GM18511 (cell line): Measurements from ENCODE around the gene HOXB9.

ENCODE experiments used
- ATAC-seq: cut with Tn5 transposase; IDR thresholded peaks from one replicate; pipeline ENCODE4 v1.9.1; 2021; ENCODE audit warnings: mild to moderate bottlenecking, moderate library complexity; ENCODE audit not compliant: unreplicated experiment

HOXB9 gene

GRCh38 chr17:48625495-48626244 is 488 bp downstream of the HOXB9 start:
- ATAC-seq = no peak

DNA sequence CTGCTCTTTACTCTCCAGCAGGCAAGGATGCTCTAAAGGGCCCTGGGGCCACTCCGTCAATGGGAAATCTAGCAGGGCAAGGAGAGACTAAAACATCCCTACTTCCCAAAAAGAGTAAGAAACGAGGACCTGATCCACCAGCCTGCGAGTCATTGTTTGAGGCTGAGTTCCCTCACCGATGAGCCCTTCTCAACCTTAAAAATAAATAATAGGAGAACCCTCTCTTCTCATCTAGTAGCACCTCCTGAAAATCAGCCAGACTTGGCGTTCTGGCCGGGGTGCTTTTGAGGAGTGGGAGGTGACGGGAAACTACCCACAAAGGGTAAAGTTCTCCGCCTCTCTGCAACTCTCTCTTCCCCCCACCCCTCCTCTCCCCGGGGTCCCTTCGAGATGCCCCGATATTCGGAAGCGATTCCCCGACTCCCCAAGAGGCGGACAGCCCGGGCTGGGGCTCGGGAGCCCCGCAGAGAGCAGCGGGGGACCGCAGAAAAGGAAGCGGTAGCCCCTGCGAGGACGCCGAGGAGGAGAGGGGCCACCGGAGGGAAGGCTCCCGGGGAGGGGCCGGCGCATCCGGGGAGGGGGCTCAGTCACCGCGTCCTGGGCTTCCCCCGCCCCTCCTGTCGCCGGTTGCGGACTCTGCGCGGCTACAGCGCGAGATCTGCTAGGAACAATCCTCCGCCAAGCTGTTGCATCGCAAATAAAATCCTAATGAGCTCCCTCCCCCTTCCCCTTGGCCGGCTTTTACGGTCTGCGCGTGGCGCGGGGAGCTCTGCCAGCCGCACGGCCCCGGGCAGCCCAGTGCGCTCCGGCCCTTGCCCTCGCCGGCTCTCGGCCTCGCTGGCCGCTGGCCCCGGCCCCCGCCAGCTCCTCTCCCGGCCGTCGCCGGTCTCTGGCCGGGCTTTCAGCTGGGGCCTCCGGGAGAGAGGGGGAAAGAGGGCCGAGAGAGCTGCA is 1.3 kb downstream of the HOXB9 start:
- no peak for ATAC-seq

DNA sequence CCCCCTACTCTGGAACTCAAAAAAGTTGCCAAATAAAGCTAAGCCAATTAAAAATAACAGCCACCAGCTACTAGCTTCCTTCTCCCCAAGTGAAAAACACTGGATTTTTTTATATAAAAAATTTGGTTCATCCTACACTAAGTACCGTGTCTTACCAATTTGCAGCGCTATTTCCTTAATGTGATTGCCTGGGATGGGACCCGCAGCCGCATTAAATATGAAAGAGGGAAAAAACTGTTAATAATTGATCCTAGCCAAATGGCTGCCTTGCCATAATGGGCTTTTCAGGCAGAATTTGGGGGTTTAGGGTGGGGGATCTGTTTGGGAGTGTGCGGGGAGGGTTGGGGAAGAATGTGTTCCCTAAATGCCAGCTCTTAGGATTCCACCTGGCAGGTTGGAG is 2.0 kb downstream of the HOXB9 start:
- no peak for ATAC-seq

DNA sequence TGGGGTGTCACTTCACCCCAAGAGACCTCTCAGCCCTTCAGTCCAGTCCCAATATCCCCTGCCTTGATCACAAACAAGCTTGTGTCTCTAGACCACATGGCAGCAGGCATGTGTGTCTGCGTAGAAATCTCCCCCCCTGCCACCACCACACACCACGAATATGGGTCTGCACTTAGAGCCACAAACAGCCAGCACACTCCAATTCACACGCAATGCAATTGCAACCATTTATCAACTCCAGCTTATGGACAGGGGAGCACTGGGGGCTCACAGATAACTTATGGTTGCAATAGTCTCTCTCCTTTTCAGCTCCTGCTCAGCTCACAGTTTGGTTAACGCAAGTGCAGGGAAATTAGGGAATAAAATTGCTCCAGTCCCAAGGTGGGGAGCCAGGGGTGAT is 2.6 kb downstream of the HOXB9 start:
- no peak for ATAC-seq

DNA sequence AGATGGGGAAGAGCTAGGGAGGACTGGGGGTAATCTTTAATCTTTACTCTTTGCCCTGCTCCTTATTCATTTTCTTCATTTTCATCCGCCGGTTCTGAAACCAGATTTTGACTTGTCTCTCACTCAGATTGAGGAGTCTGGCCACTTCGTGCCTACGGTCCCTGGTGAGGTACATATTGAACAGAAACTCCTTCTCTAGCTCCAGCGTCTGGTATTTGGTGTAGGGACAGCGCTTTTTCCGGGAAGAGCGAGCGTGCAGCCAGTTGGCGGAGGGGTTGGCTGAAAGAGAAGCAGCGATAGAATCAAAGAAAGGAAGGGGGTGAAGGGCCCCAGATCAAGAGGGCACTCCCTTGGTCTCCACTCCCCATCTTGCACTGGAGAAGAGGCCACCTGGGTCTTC is 3.3 kb downstream of the HOXB9 start:
- no peak for ATAC-seq

DNA sequence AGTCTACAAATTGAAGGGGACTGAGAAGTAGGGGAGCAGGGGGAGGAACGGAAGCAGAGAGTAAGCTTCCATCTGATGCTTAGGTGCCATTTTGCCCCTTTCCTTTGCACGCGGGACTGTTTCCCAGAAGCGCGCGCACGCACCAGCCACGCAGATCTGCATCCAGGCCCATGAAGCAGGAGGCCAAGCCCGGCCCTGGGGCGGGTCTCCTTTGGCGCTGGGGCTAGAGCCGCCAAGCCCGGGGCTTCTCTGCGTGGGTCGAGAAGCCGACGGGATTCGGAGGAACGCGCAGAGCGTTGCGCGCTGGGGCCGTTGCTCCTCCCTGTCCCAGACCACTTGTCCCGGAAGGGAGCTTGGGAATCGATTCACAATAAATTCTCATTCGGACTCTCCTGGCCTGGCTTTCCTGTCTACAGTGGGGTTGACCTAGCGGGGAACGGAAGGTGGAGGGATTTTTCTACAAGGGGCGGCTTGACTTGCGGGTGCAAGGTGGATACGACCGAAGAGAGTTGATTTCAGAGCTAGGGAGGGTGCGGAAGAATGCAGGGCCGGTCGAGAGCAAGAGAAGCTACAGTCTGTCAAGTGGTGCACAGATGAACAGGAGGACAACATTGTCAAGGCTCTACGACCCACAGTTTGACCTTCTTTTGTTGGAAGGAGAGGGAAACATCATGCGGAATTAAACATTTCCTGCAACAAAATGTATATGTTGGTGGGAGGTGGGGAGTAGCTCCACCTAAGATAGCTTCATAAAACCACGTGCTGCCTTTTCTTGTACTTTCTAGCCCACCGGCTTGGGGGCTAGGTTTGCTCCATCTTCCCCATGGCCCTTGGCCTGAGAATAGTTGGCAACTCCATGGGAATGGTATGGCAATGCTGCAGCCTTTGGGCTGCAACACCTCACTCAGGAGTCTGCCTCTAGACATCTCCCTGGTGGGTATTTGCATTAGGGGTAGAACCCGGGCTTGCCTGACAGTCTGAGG is 4.5 kb downstream of the HOXB9 start:
- ATAC-seq = no peak

GRCh38 chr17:48620461-48621139 is 5.6 kb downstream of the HOXB9 start:
- ATAC-seq = no peak

DNA sequence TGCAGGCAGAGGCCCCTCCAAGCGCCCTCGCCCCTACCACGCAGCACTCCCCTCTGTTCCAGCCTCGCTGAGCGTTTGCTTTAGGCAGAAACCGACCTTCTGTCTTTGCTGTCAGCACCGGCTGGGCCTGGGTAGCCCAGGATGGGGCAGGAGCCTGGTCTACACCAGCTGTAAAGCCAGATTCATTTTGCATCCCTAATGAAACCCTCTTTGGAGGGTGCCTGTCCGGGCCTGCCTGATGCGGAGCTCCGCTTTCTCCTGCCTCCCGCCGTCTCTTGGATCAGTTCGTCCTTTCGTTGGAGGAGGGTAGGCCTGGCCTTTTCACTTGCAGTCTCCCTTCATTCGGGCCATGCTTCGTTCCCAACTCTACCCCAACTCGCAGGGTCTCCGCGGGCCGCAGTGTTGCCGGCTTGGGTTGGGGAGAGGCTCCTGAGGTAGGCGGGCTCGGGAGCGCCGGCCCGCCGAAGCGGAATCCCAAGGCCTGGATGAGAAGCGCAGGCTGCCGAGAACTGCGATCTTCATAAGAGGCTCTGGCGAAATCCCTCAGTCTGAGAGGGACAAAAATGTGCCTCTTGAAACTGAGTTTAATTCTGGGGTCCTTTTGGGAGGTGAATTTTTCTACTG is 6.2 kb downstream of the HOXB9 start:
- ATAC-seq = no peak

DNA sequence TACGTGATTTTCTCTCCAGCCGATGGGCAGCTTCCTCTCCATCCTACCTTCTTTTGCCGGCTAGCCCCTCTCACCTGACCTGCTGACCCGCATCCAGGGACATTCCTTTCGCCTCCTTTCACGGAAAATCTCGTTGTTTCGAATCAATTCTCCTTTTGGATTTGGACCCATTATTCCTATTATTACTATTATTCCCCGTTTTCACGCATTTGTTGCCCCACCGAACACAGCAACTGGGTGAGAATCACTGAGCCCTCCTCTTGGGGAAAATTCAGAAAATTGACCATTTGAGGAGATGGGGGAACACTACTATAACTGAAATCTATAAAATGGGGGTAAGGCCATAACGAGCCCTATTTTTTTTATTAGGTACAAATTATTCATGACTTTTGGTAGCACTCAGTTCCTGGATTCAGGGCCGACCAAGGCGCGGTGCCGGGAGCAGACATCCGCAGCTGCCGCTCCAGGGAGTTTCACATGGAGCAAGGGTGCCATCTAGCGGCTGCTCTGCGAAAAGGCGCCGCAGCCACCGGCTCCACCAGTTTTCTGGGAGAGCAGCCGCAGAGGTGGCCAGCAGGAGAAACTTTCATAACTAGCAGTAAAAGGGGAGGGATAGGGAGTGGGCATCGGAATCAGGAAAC is 7.8 kb downstream of the HOXB9 start:
- no peak for ATAC-seq

DNA sequence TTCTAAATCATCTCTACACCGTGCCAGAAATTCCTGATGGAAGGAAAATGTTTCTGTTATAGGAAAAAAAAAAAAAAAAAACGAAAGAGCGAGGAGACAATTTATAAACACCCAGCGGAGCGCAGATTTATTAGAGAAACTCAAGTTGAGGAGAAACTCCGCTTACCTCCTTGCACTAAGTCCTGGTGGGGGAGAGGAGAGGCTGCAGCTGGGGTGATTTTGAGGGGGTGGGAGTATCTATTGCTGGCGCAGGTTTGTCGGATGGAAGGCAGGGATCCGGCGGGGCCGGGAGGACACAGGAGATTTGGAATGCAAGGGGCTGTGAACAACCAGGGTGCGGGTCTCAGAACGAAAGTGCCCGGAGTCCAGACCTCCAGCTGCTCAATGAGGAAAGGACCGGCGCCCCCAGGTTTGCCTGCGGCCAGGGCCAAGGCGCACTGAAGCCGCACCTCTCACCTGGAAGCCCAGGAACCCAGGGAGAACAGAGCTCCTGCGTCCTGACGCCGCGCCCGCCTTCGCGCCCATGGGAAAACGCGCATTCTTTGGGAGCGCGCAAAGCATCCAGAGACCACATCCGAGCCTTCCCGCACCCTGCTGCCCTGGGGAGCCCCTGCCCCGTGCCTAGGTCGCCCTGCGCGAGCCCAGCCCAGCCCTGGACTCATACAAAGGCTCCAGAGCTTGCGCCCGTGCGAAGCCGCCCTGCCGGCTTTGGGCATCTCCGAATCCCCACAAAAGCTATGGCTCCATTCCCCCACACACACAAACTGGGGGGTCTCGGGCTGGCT is 8.5 kb downstream of the HOXB9 start:
- no peak for ATAC-seq

DNA sequence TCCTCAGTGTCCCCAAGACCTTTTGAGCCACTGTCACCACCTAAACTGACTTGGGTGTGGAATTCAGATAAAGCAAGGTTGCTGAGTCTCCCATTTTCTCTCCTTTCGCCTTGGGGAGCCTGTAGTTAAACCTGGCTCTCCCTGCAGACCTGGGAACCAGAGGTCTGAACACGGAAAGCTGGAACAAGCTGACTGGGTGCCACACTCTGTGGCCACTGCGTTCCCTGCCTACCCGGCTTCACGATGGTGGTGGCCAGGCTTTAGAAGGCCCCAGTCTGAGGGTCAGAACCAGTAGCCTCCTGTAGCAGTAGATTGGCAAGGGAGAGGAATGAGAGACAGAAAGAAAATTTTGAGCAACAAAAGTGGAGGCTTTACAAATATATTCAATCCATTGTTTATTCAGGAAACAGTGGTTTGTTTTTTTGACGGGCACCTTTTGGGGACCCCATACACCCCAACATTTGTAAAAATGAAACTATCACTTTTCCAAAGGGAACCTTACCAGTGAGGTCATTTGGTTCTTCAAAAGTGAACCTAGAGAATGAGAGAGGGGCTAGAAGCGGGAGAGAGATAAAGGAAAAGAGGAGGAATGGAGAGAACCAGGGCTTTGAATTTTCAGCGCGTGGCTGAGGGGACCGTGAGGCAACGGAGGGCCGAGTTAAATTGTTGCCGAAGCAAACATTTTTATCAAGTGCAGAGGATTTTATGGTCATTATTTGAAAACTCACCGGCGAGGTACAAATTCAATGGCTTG is 9.3 kb downstream of the HOXB9 start:
- ATAC-seq = no peak

GRCh38 chr17:48615963-48616716 is 10.0 kb downstream of the HOXB9 start:
- ATAC-seq = no peak

- ATAC-seq = no peak
Observed at GRCh38 chr17:48615047-48615962, 10.9 kb downstream of the HOXB9 start, which contains the start of gene HOXB8. Gene HOXB8, minus strand, starts transcription at chr17:48615292. Its CDS starts 588 bp downstream, at chr17:48614704.

DNA sequence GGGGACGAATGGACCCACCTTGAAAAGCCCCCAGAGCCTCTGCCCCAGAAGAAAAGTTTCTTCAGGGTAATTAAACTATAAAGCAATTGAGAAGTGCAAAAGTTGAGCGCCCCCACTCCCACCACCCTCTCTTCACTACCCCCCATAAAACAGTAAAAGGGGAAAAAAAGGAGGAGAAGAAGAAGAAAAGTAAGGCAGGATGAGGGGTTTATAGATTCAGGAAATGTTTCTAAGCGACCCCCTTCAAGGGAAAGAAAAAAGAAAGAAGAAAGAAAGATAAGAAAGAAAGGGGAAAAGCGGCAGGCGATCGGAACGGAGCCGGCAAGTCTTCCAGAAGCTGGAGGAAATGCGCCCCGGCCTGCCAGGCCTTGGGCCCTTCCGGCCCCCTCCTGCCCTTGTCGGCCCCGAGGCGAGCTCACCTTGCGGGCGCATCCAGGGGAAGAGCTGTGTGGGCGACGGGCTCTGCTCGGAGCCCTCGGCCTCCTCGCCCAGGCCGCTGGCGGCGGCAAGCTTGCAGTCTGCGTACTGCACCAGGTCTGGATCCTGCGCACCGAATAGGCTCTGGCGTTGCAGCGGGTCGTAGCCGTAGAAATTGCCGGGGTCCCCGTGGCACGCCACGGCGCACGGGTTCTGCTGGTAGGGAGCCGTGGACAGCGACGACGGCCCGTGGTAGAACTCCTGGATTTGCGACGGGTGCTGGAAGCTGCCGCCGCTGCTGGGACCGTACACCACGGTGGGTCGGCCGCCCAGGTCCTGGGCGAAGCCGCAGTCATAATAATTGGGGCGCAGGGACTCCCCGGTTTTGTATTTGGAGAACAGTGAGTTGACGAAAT is 12.1 kb downstream of the HOXB9 start:
- ATAC-seq = no peak
